Activated T-cell treated with anti-CD3 and anti-CD28 coated beads for 4 hours (primary cell): ENCODE measurements around the gene CPNE5.
A peak's percentile ranks its signal among the peaks of the same experiment; 100 is the strongest.

ENCODE experiments used
- DNase-seq: peaks from one replicate; pipeline ENCODE4 v3.0.0-alpha.2; 2020

The CPNE5 gene

DNA sequence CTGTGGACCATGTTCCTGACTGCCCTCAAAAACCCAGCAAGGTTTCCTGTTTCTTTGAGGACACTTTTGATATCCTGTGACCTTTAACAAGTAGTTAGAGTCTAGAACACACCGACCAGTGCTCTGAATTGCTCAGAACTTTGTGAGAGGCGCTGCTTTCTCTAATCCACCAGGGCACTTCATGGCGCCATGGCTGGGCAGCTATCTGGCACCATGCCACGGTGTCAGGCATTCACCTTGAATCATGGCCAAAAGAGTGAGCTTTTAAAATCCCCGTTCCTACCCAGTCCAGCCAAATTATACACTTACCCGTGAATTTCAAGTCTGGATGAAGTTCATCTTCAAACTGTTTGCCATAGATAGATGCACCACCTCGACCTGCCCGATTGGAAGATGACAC, 17.0 kb upstream of the CPNE5 start:
- no peak for DNase-seq

DNA sequence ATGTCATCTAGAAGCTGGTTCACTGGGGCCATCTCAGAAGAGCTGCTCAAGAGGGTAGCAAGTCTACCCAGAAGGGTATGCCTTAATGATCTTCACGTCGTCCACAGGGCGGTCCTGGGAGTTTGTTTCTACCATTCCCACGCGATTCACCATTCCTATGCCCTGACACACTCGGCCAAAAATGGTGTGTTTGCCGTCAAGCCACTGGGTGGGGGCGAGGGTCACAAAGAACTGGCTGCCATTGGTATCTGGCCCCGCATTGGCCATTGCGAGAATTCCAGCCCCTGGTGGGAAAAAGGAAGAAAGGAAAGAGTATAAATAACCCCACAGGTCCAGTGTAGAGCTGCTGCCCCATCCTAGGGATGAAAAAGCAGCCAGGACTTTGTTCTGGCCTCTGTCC, 16.5 kb upstream of the CPNE5 start:
- DNase-seq: no peak

DNA sequence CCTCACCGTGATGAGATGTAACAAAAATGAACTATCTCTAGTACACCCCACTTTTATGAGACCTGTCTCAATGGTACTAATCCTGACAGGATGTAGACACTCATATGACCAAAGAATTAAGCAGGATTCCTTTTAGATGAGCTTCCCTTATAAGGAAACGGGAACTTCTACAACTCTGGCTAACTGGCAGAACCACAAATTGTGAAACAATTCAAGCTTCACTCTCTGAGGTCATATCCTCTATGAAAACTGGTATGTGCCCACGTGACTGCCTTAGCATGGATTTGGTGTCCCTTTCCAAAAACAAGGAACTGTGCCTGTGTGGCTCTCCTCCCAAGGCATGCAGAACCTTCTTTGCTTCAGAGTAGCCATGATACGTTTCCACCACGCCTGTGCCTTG, 14.1 kb upstream of the CPNE5 start:
- no peak for DNase-seq

DNA sequence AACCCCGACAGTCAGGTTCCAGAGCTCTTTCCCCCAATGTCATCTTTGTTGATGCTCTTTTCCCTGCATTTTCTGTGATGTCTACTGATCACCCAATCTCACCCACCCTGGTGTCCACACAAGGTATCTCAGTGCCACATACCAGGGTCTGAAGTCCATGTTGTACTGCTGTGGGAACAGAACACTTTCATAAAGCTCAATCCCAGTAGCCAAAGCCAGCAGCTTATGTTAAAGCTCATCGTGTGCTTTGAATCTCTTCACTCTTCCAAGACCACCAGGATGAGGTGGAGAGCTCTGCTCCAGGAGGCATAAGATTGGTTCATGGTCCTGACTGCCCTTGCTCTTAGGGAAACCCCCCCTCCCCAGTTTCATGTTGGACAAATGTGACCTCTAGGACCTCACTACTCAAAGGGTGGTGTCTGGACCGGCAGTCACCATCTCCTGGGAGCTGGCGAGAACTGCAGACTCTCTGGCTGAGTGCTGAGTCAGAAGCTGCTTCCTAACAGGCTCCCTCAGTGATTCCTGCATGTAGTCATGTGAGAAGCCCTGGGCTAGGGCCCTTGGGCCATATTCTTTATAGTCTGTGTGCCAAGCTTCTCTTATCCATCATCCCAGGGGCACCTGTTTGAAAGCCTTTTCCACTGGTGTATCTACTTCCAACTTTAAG, 13.4 kb upstream of the CPNE5 start:
- DNase-seq: no peak

DNA sequence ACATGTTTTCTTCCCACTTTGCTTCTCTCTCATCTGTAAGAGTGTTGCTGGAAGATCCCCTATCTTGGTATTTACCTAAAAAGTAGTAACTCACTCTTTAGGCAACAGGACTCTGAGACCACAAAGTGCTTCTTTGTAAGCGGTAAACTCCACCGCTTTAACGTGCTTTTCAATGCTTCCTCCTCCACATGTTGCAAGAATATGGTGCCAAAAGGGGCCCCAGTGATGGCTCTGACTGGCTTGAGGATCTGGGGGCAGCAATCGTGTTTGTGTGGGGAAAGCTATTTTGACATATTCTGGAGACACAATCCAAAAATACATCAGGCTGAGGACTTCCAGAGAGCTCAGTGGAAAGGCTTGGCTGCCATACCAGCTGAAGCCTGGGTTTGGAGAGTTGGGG, 12.4 kb upstream of the CPNE5 start:
- no peak for DNase-seq

DNA sequence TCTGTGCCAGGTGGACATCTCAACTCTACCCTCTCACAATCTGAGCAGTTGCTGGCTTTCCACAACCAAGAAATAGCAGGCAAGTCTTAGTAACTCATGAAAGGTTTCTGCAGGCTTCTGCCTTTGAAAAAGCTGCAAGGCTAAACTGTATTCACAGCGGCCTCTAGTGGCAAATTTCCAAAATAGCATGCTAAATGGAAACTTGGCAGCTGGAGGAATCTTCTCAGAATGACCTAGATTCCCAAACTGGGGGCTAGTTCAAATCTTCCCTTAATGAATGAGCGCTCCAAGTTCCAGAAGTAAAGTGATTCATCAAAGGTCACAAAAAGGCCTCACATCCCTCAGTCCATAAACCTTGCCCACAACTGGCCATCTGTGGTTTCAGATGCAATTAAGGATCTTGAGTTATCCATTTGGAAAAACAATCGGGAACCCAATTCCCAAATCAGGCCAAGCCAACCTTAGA, 11.9 kb upstream of the CPNE5 start:
- DNase-seq: no peak

DNA sequence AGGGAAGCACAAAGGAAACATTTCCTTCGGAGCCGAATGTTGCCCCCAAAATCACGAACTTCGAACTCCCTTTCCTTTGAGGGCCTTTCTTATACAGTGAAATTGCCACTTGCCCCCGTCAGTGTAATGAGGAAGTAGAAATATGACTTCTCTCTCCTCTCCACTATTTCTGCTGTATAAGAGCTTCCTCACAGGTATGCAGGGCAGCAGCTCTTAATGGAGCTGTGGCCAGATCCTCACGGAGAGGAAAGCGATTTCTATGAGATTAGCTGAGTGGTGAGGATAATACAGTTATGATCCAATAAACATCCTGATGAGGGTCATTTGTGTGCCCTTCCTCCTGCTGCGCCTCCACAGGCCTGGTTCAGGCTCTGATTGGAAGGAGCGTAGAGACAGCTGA, 10.8 kb upstream of the CPNE5 start:
- no peak for DNase-seq

DNA sequence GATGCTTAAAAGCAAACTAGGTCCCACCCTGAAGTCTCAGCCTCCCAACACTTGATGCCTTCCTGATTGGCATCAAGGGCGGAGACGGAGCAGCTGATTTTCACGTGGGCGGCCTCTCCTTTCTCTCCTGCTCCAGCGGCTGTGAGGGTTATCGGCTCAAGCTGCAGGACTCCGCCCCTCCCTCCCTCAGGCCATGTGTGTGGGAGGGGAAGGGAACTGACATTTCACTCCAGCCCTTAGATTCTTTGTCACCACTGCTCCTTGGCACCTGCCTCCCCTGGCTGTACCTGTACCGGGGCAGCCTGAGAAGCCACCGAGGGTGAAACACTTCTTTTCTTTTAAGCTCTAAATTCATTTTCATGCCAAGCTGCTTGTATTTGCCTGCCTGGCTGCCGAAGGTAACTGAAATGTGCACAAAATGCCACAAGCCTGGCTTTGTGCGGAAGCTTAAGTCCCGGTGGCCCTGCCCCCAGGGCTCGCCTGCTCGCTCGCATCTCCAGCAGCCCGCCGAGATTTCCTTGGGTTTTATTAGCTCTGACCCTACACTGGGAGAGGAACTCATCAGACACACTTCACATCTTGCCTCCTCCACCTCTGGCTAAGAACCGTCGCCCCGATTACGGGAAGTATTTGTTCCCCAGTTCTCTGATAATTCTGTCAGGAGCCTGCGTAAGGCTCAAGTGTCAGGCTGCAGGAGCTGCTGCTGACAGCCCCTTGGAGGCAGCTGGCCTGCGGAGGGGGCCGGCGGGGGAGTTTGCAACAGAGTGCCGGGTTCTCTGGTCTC, 9.6 kb upstream of the CPNE5 start:
- no peak for DNase-seq

DNA sequence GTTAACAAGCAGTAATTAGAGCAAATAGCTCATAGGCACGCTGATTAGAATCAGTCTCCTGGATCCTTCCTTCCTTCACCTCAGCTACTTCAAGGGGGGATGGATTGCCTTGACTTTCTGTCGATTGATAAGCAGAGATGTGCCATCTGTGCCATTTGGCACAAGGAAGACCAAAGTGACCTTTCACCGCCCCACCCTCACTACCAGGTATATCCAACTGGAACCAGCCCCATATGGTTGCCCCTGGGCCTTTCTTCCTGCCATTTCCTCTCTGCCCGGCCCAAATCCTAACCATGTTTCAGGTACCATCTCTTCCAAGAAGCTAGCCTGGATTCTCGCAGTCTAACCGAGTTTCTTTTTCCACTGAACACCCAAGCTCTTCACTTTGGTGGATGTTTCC, 8.7 kb upstream of the CPNE5 start:
- DNase-seq: no peak

DNA sequence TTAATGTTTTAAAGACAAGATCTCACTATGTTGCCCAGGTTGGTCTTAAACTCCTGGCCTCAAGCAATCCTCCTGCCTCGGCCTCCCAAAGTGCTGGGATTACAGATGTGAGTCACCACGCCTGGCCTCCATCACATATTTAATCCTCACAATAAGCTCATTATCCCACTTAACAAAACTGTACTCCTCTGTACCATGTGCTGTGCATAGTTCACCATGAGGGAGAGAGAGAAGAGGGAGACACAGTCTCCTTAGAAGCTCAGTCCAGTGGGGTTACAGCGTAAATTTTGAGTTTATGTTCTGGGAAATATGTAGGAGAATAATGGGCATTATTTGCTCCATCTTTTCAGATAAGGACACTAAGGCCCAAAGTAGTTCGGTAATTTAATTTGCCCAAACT, 7.9 kb upstream of the CPNE5 start:
- DNase-seq: no peak

DNA sequence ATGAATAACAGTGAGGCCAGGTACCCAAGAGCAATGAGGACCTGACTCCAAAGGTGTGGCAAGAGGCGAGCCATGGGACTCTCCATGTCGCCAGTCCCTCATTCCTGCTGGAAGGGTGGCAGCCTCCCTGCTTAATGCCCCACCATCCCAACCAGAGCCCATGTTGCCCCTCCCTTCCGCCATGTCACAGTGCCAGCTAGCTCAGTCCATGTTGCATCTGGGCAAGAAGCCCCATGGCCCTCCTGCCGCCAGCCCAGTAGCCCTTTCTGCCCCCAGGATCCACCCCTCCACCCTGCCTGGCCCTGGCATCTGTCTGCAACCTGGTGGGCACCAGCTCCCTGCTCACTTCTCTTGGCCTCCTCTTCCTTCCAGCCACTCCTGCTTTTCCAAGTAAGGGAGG, 6.0 kb upstream of the CPNE5 start:
- DNase-seq: no peak

DNA sequence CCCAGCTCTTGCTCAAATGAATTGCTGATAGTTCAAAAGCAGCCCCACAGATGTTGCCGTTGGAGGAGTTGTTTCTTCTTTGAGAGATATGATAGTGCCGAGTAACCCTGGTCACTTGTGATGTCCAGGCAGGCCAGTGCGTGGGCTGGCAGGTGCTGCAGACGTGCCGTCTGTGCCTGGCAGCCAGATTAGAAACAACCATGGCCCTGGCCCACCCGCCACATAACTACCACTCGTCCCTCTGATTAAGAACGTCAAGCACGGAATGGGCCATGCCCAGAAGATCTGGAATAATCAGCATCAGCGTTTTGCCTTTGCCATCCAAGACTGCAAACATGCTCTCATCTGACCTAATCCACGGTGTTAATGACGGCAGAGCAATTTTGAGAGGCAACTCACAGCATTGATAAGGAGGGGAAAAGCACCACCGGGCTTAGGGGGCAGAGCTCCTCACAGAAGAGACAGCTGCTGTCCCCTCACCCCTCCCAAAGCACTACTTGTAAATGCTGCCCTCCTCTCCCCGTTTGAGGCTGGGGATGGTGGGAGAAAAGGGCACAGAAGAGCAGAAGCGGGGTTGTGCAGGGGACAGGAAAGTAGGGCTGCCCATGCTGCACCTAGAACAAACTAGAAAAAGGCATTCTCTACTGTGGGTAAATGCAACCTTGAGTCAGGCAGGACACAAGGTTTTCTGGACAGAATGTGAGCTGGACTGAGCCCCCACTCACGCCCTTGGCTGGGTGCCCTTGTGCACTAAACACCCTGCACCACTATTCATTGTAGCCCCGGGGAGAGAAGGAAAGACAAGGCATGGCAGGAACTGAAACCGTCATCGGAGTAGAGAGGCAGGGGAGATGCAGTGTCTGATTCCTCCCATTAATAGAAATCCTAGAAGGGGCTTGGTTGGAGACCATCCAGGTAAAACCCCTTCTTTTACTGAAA, 5.3 kb upstream of the CPNE5 start:
- no peak for DNase-seq

DNA sequence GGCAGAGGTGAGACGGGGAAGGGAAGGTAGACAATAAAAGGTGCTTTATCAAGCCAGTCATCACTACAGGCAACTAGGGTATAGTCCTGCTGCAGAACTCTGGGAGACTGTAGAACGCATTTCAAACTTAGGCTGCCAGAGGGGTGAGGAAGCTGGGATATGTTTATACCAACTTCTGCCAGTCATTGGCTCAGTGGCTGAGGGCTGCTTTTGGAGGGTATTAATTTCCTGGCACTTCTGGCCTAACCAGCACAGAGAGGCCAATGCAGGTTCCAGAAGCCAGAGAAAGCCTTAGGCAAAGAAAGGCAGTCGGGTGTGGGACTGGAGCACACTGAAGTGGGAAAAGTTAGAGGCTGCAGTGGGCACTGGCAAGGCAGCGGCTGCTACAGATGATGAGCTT, 3.9 kb upstream of the CPNE5 start:
- DNase-seq: no peak

DNA sequence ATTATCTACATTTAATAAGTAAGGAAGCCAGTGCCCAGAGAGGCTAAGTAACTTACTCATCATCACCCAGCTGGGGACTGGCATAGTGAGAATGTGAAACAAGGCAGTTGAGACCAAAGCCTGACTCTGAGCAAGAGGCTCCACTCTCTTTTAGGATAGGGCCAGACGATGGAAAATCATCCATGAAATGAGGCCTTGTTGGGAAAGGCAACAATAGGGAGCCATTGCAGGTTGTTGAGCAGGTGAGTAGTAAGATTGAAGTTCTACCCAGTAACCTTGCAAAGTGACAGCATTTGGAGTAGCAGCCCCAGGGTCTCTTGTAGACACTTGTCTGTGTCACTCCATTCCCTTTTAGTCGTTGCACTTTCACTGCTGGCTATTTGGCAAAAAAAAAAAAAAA, 2.5 kb upstream of the CPNE5 start:
- DNase-seq: no peak

DNA sequence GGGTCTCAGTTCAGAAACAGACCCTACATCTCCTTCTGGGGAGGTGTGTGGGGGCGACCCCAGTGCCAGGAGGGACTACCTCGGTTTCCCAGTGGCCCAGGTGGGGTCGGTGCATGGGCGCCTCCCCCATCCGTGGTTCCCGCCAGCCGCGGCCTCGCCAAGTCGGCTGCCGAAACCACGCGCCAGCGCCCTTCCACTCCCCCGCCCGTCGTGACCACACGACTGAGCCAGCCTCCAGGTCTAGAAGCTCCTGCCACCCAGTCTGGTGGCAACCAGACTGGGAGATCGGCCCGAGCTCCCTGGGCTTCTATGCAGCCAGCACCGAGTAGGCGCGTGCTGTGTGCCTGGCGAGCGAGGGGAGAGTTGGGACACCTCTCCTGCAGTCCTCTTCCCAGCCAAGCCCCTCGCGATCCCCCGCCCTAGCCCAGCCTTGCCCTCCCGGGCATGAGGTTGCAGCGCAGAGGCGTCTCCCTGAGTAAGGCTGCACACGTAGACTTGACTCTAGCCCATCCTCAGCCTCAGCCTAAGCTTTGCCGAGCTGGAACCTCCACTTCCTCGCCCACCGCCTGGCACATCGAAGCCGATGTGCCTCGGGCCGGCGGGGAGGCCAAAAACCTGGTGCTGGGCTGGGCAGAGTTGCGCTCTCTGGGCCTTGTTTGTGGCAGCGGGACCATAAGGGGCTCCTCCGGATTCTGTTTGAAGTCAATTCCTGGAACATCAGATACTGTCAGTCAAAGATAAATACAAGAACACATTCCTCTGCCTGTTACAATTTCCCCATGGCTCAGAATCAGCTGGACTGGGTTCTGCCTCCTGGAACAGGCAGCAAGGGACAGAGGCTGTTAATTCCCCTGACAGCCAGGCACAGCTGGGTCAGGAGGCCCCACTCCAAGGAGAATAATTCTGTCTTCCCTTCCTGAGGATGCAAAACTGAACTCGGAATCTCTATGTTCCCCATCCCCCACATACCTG, 1.5 kb upstream of the CPNE5 start:
- peak; percentile 24 for DNase-seq

DNA sequence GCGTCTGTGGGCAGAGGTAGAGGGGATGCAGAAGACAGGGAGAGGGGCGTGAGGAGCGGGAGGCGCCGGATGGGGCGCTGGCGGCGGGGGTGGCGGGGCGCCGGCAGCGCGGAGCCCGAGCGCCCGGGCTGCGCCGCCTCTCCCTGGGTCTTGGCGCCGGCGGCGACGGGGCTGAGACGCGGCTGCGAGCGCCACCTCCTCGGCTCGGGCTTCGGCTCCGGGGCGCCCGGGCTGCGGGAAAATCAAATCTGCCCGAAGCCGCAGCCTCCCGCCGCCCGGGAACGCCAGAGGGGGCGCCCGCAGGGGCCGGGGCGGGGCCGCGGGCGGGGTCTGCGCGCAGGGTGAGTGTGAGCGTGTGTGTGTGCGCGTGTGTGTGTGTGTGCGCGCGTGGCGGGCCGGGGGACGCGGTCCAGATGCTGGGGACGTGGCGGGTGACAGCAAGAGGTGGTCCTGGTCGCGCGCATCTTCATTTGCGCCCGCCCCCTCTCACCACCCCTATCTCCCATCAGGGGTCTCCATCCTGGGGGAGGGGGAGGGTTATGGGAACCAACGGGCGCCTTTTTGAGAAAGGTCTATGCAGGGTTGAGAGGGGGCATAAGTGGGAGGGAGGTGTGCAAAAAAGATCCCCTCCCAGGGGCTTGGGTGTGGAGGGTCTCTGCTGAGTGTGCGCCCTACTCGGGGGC, 646 bp upstream of the CPNE5 start:
- DNase-seq: peak; percentile 17

DNA sequence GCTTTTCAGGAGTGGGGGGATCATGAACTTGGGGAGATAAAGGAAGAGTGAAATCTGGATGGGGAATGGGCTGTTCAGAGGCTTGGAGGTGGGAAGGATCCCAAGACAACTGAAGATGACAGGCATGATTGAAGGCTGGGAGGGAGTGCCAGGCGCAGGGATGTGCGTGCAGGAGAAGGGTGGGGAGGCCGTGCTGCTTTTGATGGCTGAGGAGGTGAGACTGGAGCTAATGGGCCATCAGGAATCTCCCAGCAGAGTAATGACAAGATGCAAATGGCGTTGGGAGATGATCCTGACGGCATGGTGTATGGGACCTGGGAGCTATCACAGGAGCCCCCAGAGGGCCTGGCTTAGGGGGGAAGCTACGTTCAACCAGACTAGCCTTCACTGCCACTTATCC, 1.6 kb downstream of the CPNE5 start:
- DNase-seq: no peak

DNA sequence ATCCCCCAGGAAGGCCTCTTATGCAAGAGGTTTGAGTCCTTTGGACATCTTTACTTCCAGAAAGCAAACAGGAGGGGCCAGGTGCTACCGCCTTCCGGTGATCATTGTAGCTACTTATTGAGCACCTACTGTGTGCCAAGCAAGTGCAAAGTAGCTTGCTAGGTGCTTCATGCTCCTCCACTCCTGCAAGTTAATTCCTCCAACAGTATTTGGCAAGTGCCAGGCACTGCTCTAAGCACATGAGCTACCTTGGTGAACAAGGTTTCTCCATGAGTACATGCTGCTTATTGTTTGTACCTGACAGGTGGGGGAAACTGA, 2.3 kb downstream of the CPNE5 start:
- DNase-seq: no peak

DNA sequence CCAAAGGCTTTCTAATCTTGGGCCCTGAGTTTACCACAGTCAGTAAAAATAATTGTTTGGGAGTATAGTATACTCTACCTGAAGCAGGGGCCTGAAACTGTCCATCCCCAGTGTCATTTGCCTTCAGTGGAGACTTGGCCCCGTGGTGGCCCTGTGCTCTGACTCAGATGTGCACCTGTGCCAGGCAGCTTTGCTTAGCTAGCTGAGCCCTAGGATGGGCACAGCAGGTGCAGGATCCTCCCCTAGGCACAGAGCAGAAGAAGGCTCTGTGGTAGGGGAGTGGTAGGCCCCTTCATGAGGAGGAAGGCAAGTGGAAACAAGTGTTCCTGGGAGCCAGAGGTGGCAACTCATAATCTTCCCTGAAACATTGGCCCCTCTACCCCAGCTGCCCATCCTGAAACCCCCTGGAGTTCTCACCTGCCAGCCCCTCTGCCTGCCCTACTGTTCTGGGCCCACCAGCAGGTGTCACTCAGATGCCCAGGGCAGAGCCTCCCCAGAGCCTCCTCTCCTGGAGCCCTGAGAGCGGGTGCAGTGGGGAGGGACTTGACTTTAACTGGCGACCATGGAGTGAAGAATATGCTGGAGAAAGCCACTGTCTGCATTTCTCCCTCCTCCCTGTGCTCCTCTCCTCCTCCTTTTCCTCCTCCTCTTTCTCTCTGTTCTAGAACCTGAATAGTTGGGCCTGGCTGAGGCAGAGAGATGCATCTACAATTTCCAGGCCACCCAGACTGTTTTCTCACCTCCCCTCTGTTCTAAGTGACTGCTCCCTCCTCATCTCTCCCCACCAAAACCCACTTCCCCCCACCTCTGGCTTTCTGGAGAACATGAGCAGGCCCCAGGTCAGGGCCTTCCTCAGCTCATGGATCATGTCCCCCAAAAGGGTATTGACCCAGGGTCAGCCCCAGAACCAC, 2.9 kb downstream of the CPNE5 start:
- no peak for DNase-seq

DNA sequence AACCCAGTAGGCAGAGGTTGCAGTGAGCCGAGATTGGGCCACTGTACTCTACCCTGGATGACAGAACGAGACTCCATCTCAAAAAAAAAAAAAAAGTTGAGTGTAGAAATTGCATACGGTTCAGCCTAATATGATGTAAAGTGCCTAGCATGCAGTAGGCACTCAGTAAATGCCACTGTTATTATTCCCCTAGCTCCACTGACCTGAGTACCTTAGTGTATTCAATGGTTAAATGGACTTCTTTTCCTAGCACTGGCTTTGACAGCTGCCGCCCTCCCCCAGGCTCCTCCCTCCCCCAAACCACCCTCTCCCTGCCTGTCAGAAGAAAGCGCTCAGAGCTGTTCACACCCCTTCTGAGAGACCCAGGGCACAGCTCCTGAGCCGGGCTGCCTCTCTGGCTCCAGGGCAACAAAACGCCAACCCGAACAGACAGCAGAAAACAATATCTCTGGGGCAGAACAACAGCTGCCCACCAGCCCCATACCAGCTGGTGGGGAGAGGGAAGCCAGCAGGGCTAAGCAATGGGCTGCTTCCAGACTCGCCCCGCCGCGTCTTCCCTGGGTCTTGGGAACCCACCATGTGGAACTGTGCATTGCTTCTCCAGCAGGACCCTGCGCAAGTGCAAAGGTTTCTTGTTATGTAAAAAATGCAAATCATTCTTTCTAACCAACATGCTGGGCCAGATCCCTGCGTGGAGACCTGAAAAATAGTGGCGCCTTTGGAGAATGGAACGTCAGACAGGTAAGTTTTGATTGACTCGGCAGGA, 4.5 kb downstream of the CPNE5 start:
- no peak for DNase-seq
